Endodermal cell (in vitro differentiated cells): ENCODE data around the gene GUCA2A. TPM values are rescaled to one million over a fixed set of nuclear protein-coding genes. Genes with fewer than 3 reads are reported as not detected.
"Not testable (repeated sequence)": the region's sequence is repeated elsewhere in the genome, so short reads cannot be mapped to it uniquely, and the experiment has no call there.

Experiments
- DNase-seq: peaks from one replicate; pipeline ENCODE4 v3.0.0-alpha.2; 2017
- H3K27ac ChIP-seq: 2 replicates; pipeline ENCODE4 v1.5.1; 2013; ENCODE audit warnings: mild to moderate bottlenecking, low read depth, low read length, moderate library complexity
- H3K27me3 ChIP-seq: 2 replicates; pipeline ENCODE4 v1.6.1; 2013; ENCODE audit warnings: mild to moderate bottlenecking, low read length, moderate library complexity; ENCODE audit not compliant: insufficient read depth, control insufficient read depth, poor library complexity, severe bottlenecking
- H3K36me3 ChIP-seq: 2 replicates; pipeline ENCODE4 v1.7.0; 2013; ENCODE audit warnings: mild to moderate bottlenecking, low read length, moderate library complexity; ENCODE audit not compliant: control insufficient read depth, insufficient read depth
- H3K4me1 ChIP-seq: one replicate; pipeline ENCODE4 v1.7.0; 2013; ENCODE audit warnings: low read length; ENCODE audit not compliant: control insufficient read depth, insufficient read depth
- H3K4me3 ChIP-seq: 2 replicates; pipeline ENCODE4 v1.5.1; 2013; ENCODE audit warnings: mild to moderate bottlenecking, low read length, moderate library complexity
- H3K9ac ChIP-seq: 2 replicates; pipeline ENCODE4 v1.6.1; 2013; ENCODE audit warnings: mild to moderate bottlenecking, low read length, moderate library complexity; ENCODE audit not compliant: poor library complexity, severe bottlenecking; ENCODE audit errors: extremely low read depth
- H3K9me3 ChIP-seq: 2 replicates; pipeline ENCODE4 v1.6.1; 2013; ENCODE audit warnings: mild to moderate bottlenecking, low read length, moderate library complexity; ENCODE audit not compliant: control insufficient read depth
- H3K27ac Mint-ChIP-seq: 2 replicates; pipeline ENCODE4 v1.8.0; 2020; ENCODE audit warnings: mixed read lengths
- H3K27me3 Mint-ChIP-seq: 2 replicates; pipeline ENCODE4 v1.8.0; 2021; ENCODE audit warnings: mild to moderate bottlenecking, mixed read lengths; ENCODE audit not compliant: insufficient read depth
- H3K36me3 Mint-ChIP-seq: 2 replicates; pipeline ENCODE4 v1.8.0; 2020; ENCODE audit warnings: low read depth, mixed read lengths
- H3K4me1 Mint-ChIP-seq: 2 replicates; pipeline ENCODE4 v1.8.0; 2020; ENCODE audit warnings: mixed read lengths
- H3K4me3 Mint-ChIP-seq: 2 replicates; pipeline ENCODE4 v1.8.0; 2020; ENCODE audit warnings: mild to moderate bottlenecking, moderate library complexity, mixed read lengths
- H3K9me3 Mint-ChIP-seq: 2 replicates; pipeline ENCODE4 v1.8.0; 2020; ENCODE audit warnings: mild to moderate bottlenecking, mixed read lengths
- CTCF ChIP-seq: fragments of 200-600 bp; sonication (generic); conservative IDR thresholded peaks from 2 replicates; pipeline ENCODE4 v1.5.0; 2021; ENCODE audit warnings: antibody characterized with exemption, mild to moderate bottlenecking
- WGBS, 2 experiments: methylation state at CpG; one replicate each; pipeline versions ENCODE4 v1.1.5 to v1.1.7; 2013; ENCODE audit warnings: missing lambda C conversion rate in 2 of 2, mixed read lengths in 1 of 2; ENCODE audit not compliant: insufficient coverage in 1 of 2, insufficient read length in 1 of 2; 5-methylcytosine and 5-hydroxymethylcytosine counted together
- total RNA-seq, 2 donors: library from RNA; stranded (reverse); fragmentation: NEBNext Ultra II Directional in 1 of 2; extraction: Animal tissue kit (Norgen Biotek cat#: 25700) in 1 of 2; gene quantifications; 2 replicates in 1 of 2; 3 replicates in 1 of 2; pipeline ENCODE4 v1.2.1, GENCODE V29; 2021

GUCA2A gene
- total RNA-seq, 2 donors from 2014 or later = 1.9 TPM; not detected in 1

- H3K36me3 Mint-ChIP-seq = peaks cover 54% of the 10 kb centered on the region
- DNase-seq = peak; percentile 42
- Histone ChIP-seq H3K27ac (no peak overlapping the region), H3K4me1 (no peaks in the 10 kb centered on the region), H3K27me3 (no peaks in the 10 kb centered on the region), H3K9ac (no peak overlapping the region), H3K36me3 (peaks cover 41% of the 10 kb centered on the region), H3K9me3 (no peaks in the 10 kb centered on the region), H3K4me3 (no peak overlapping the region)
- H3K27ac Mint-ChIP-seq = peak overlapping the region; percentile 64
- H3K27me3 Mint-ChIP-seq = no peaks in the 10 kb centered on the region
- H3K4me3 Mint-ChIP-seq = no peak overlapping the region
- TF ChIP-seq CTCF = no peak
- no peaks in the 10 kb centered on the region for H3K9me3 Mint-ChIP-seq
- WGBS, 2 experiments = 92 to 94% methylated on average over 3 to 6 of the region's 6 CpGs
- H3K4me1 Mint-ChIP-seq = peaks cover 10% of the 10 kb centered on the region
Observed at GRCh38 chr1:42209526-42210251, 45.1 kb upstream of the GUCA2A start.

GRCh38 chr1:42206930-42207329 lies 42.4 kb upstream of the GUCA2A start:
- H3K27me3 Mint-ChIP-seq, H3K9me3 Mint-ChIP-seq, H3K4me3 ChIP-seq, H3K4me1 Mint-ChIP-seq, DNase-seq, H3K9me3 ChIP-seq, H3K4me3 Mint-ChIP-seq, H3K27me3 ChIP-seq, H3K27ac Mint-ChIP-seq, H3K4me1 ChIP-seq, H3K9ac ChIP-seq, H3K27ac ChIP-seq: not testable (repeated sequence)
- peaks cover 63% of the 10 kb centered on the region for H3K36me3 Mint-ChIP-seq
- WGBS, 2 experiments = 98 to 100% methylated on average over 1 to 2 of the region's 2 CpGs
- H3K36me3 ChIP-seq = peaks cover 56% of the 10 kb centered on the region

GRCh38 chr1:42206164-42206563 lies 41.6 kb upstream of the GUCA2A start:
- Mint-ChIP-seq H3K4me1 (peaks cover 4% of the 10 kb centered on the region), H3K4me3 (no peak overlapping the region), H3K27ac (peak overlapping the region; percentile 21), H3K27me3 (no peaks in the 10 kb centered on the region), H3K36me3 (peaks cover 62% of the 10 kb centered on the region), H3K9me3 (no peaks in the 10 kb centered on the region)
- Histone ChIP-seq H3K36me3 (peaks cover 52% of the 10 kb centered on the region), H3K9me3 (no peaks in the 10 kb centered on the region), H3K4me3 (no peak overlapping the region), H3K27ac (no peak overlapping the region), H3K9ac (no peak overlapping the region), H3K4me1 (no peaks in the 10 kb centered on the region), H3K27me3 (no peaks in the 10 kb centered on the region)
- no peak for TF ChIP-seq CTCF
- 95 to 100% methylated on average over 1 to 3 of the region's 3 CpGs for WGBS, 2 experiments
- no peak for DNase-seq

DNA sequence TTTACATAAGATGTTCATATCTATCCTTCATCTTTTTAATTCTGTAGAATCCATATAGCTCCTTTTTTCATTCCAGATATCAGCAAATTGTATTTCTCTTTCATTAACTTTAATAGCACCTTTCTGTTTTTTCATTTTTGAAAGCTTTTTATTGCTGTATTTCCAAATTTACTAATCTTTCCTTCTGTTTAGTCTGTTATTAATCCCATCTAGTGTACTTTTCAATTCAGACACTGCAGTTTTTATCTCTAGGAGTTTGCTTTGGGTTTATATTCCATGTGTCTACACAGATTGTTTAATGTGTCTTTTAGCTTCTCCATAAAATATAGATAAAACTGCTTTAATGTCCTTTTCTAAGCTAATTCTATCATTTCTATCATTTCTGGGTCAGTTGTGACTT lies 37.4 kb upstream of the GUCA2A start:
- no peaks in the 10 kb centered on the region for H3K9me3 ChIP-seq

More for the DNA sequence above, 37.4 kb upstream of the GUCA2A start:
- Histone ChIP-seq H3K36me3 (peaks cover 78% of the 10 kb centered on the region), H3K9ac (no peak overlapping the region), H3K27ac (no peak overlapping the region), H3K4me1 (no peaks in the 10 kb centered on the region), H3K27me3 (no peaks in the 10 kb centered on the region), H3K4me3 (no peak overlapping the region)
- no peak for DNase-seq
- Mint-ChIP-seq H3K27me3 (no peaks in the 10 kb centered on the region), H3K4me1 (no peaks in the 10 kb centered on the region), H3K4me3 (no peak overlapping the region), H3K27ac (no peak overlapping the region), H3K36me3 (peaks cover 76% of the 10 kb centered on the region), H3K9me3 (no peaks in the 10 kb centered on the region)
- TF ChIP-seq CTCF = no peak
